ENCODE results near the gene CLEC18C.

DNA sequence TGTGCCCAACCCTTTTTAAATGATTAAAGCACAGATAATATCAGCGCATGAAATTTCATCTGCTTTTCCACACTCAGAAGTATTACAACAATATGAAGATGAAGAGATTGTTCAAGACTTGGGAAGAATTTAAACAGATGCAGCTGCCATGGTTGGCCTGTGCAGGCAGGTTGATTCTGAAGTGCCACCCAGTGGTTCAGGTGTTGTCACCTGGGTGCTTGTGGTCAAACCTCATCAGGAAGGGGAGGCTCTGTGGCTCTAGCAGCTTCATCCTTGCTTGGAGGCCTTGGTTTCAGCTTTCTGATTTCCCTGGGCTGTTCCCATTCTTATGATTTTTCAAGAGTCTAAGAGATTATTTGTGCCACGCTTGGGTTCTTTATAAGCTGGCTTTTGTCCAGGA, 22.2 kb upstream of the CLEC18C start:
- TF ChIP-seq, protein P1, sequence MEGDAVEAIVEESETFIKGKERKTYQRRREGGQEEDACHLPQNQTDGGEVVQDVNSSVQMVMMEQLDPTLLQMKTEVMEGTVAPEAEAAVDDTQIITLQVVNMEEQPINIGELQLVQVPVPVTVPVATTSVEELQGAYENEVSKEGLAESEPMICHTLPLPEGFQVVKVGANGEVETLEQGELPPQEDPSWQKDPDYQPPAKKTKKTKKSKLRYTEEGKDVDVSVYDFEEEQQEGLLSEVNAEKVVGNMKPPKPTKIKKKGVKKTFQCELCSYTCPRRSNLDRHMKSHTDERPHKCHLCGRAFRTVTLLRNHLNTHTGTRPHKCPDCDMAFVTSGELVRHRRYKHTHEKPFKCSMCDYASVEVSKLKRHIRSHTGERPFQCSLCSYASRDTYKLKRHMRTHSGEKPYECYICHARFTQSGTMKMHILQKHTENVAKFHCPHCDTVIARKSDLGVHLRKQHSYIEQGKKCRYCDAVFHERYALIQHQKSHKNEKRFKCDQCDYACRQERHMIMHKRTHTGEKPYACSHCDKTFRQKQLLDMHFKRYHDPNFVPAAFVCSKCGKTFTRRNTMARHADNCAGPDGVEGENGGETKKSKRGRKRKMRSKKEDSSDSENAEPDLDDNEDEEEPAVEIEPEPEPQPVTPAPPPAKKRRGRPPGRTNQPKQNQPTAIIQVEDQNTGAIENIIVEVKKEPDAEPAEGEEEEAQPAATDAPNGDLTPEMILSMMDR (IDR thresholded peaks at IDR 0.05), result no peak
- TF ChIP-seq, protein P2, sequence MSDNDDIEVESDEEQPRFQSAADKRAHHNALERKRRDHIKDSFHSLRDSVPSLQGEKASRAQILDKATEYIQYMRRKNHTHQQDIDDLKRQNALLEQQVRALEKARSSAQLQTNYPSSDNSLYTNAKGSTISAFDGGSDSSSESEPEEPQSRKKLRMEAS (IDR thresholded peaks at IDR 0.05; ENCODE audit: low read depth), result no peak
- TF ChIP-seq RCOR1 (IDR thresholded peaks at IDR 0.05; ENCODE audit: low read length) (no peak), TAF1 (IDR thresholded peaks at IDR 0.05; ENCODE audit: borderline replicate concordance, low read depth, low read length) (no peak), YY1 (IDR thresholded peaks at IDR 0.05; ENCODE audit: low read depth) (no peak), TEAD4 (IDR thresholded peaks at IDR 0.05; ENCODE audit: borderline replicate concordance, insufficient read depth) (no peak), EP300 (IDR thresholded peaks at IDR 0.05; ENCODE audit: borderline replicate concordance in 1 of 2, low read depth in 1 of 2, low read length in 1 of 2) (no peak), NFIC (IDR thresholded peaks at IDR 0.05; ENCODE audit: borderline replicate concordance) (no peak), MXI1 (IDR thresholded peaks at IDR 0.05; ENCODE audit: low read depth, low read length) (no peak), EZH2phosphoT487 (IDR thresholded peaks at IDR 0.05; ENCODE audit: borderline replicate concordance, low read depth) (no peak), SIN3A (IDR thresholded peaks at IDR 0.05; ENCODE audit: borderline replicate concordance, low read depth, low read length) (no peak)
- TF ChIP-seq, protein P3, sequence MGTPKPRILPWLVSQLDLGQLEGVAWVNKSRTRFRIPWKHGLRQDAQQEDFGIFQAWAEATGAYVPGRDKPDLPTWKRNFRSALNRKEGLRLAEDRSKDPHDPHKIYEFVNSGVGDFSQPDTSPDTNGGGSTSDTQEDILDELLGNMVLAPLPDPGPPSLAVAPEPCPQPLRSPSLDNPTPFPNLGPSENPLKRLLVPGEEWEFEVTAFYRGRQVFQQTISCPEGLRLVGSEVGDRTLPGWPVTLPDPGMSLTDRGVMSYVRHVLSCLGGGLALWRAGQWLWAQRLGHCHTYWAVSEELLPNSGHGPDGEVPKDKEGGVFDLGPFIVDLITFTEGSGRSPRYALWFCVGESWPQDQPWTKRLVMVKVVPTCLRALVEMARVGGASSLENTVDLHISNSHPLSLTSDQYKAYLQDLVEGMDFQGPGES (IDR thresholded peaks at IDR 0.05; ENCODE audit: low read depth, low read length), result no peak
- TF ChIP-seq, protein P4, sequence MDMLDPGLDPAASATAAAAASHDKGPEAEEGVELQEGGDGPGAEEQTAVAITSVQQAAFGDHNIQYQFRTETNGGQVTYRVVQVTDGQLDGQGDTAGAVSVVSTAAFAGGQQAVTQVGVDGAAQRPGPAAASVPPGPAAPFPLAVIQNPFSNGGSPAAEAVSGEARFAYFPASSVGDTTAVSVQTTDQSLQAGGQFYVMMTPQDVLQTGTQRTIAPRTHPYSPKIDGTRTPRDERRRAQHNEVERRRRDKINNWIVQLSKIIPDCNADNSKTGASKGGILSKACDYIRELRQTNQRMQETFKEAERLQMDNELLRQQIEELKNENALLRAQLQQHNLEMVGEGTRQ (IDR thresholded peaks at IDR 0.05; ENCODE audit: borderline replicate concordance, low read depth, low read length), result no peak

Measured in SK-N-SH (cell line).